RPMI8226 (cell line): ENCODE data around the gene INO80C.
"Not testable (repeated sequence)": the region's sequence is repeated elsewhere in the genome, so short reads cannot be mapped to it uniquely, and the experiment has no call there.

Experiments used
- DNase-seq: peaks from one replicate; pipeline ENCODE4 v3.0.0-alpha.2; 2015

The INO80C gene

GRCh38 chr18:35511833-35512232, 14.1 kb upstream of the INO80C start:
- no peak for DNase-seq

DNA sequence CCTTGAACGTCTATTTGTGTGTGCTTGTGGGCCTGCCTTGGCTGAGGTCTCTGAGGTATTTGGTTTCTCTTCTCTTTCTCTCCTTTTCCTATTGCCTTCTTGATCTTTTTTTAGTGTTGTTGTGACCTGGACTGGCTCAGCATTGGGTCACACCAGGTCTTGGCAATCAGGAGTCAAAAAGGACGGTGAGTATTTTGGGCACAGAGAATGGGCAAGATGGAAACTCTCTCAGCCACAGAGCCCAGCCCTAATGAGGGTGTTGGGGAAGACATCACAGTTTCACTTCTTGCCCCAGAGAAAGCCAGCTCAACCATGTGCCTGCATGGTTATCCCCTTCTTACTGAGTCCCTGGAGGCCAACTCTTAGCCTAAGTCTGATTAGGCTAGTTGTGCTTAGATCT, 13.7 kb upstream of the INO80C start:
- DNase-seq, result no peak

DNA sequence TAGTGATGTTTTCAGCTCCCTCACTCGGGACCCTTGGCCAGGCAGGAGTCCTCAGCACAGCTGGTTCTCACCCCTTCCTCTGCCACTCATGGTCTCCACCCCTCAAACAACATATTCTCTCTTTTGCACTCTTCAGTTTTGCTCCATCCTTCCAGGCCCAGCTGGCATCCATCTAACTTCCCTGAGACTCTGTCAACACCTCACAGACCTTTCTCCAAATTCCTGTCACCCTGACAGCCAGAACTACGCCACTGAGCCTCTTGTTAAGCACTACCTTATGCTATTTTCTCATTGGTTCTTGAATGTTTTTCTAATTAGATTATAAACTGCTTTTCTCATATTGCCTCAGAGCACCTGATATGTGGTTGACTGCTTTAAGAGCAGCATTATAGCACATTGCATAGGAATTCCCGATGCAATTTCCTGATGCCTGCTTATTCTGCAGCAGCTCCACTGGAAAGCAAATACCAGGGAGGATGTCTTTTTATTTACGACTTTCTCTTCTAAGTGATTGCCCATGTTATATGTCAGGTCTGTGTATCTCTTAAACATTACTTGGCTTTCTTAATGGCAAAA, 12.4 kb upstream of the INO80C start:
- no peak for DNase-seq

DNA sequence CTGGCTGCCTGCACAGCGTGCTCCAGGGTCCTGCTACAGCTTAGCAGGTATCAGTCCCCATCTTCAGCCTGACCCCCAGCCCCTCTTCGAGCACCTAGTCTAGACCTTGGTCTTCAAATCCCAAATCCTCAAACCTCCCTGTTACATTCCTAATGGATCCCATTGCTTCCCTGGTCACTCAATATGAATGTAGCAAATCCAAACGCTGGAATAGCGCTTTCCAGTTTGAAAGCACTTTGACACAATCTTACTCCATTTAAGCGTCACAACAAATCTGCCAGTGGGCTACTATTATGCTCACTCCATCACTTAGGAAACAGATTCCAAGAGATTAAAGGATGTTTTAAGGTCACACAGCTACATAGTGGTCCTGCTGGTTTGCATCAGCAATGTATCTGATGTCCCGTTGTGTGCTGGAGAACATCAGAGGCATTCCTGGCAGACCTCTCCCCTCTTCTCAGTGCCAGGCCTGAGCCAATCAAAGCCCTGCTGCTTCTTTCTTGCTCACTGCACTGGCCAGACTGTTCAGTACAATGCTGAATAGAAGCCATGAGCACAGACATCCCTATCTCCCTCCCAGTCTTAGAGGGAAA, 11.1 kb upstream of the INO80C start:
- DNase-seq, result no peak

GRCh38 chr18:35508030-35508429, 10.3 kb upstream of the INO80C start:
- DNase-seq, result no peak

- DNase-seq, result no peak
Observed at GRCh38 chr18:35507623-35508022, 9.9 kb upstream of the INO80C start.

- no peak for DNase-seq
Observed at GRCh38 chr18:35507192-35507591, 9.4 kb upstream of the INO80C start.

DNA sequence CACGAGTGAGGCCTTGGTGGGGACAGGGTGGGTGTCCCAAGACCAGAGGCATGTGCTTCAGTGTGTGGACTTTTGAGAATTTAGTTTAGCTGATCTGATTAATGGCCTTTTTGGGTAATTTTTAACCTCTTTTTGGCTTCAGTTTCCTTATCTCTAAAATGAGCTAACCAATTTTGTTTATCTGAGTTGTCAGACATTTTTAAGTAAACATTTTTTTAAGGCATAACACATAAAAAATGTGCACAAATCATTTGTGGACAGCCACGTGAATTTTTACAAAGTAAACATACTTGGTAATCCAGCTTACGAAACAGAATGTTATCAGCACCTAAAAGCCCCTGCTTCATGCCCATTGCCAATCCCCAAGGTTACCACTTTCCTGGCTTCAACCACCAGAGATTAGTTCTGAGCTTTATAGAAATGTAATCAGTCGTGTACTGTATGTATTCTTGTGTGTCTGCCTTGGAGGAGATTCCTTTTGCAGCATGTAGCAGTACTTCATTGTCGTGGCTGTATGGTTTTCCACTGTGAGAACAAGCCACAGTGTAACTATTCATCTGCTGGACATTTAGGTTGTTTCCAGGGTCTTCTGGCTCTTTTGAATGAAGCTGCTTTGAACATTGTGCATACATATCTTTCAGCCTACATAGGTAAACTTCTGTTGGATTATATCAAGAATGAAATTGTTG, 8.4 kb upstream of the INO80C start:
- DNase-seq, result no peak

DNA sequence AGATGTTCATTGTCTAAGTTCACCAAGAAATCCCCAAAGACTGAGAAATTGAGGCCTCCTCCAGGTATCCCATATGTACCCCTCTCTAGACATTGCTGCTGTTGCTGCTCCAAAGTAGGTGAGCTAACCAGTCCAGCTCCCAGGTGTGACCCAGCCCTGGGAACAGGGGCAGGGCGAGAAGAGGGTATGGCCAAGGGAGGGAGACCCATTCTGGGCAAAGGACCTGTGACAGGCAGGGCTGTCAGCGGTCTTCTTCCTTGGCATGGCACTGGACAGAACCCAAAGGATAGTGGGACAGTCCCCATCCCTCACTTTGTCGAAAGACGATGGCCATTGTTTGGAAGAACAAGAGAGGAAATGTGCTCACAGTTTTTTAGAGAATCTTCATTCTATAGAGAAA, 7.2 kb upstream of the INO80C start:
- DNase-seq, result no peak

DNA sequence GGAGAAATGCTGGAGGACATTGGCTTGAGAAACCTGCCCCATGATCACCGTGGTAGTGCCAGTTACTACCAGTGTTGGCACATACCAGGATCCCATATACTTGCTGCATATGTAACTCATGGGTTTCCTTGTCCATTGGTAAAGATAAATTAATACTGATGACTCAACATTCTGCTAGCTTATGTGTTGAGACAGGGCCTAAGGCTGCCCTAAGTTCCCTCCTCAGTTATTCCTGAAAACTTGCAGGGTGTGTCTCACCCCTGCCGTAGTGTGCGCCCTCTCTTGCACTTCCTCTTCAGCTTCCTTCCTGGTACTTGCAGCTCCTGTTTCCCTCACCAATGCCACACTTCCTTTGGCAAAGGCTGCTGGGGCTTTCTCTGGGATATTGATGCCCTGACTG, 4.3 kb upstream of the INO80C start:
- DNase-seq, result no peak

- no peak for DNase-seq
Observed at GRCh38 chr18:35501369-35501768, 3.6 kb upstream of the INO80C start.

GRCh38 chr18:35500113-35500512, 2.4 kb upstream of the INO80C start:
- DNase-seq, result no peak

- DNase-seq, result no peak
Observed at GRCh38 chr18:35497027-35497369, 762 bp downstream of the INO80C start.

DNA sequence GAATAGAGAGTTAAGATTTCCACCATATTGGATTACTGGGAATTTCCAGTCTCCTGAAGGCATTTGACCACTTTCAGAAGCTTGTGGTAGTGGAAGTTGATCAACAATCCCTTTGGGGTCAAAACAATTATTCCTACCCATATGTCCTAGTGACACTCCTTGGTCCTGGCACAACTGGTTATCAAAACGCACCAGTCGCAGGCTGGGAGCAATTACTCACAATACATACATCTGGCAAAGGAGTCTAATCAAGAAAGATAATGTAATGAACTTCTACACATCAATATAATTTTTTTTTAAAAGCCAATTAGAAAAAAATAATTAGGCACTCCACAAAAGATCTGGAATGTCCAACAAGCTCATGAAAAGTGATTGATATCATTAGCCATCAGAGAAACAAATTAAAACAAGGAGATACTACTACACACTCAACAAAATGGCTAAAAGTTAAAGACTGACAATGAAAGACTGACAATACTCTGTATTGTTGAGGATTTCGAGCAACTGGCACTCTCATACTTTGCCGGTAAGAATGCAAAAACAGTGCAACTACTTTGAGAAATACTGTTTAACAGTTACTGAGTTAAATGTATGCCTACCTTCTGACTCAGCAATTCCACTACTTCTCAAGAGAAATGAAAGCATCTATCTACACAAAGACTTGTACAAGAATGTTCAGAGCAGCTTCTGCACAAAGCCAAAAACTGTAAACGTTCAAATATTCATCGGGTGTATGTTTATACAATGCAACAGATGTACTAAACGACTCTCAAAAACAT, 2.0 kb downstream of the INO80C start:
- no peak for DNase-seq

- DNase-seq, result no peak
Observed at GRCh38 chr18:35494251-35495220, 3.2 kb downstream of the INO80C start.

GRCh38 chr18:35491700-35492077, 6.1 kb downstream of the INO80C start:
- DNase-seq, result no peak

GRCh38 chr18:35490894-35491699, 6.7 kb downstream of the INO80C start:
- DNase-seq, result no peak

- DNase-seq, result no peak
Observed at GRCh38 chr18:35489913-35490490, 7.8 kb downstream of the INO80C start.

DNA sequence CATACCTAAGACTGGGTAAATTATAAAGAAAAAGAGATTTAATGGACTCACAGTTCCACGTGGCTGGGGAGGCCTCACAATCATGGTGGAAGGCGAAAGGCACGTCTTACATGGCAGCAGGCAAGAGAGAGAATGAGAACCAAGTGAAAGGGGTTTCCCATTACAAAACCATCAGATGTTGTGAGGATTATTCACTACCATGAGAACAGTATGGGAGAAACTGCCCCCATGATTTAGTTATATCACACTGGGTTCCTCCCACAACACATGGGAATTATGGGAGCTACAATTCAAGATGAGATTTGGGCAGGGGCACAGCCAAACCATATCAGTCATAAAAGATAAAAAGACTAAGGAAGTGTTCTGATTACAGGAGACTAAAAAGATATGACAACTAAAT, 8.5 kb downstream of the INO80C start:
- not testable (repeated sequence) for DNase-seq

- not testable (repeated sequence) for DNase-seq
Observed at GRCh38 chr18:35488396-35488795, 9.4 kb downstream of the INO80C start.

GRCh38 chr18:35487525-35487924, 10.2 kb downstream of the INO80C start:
- DNase-seq, result not testable (repeated sequence)
